Esophagus muscularis mucosa (tissue), 3 donors: ENCODE measurements around the gene KCNH4.

Experiments
- CTCF ChIP-seq, 3 experiments: fragments of 200-600 bp in 2 of 3; fragments of 450-650 bp in 1 of 3; sonication (generic) in 2 of 3; IDR thresholded peaks; one replicate each; pipeline ENCODE4 v1.5.1; 2017 to 2019; ENCODE audit warnings: antibody characterized with exemption in 3 of 3, mild to moderate bottlenecking in 2 of 3, moderate library complexity in 1 of 3
- POLR2A ChIP-seq: fragments of 450-650 bp; IDR thresholded peaks from one replicate; pipeline ENCODE4 v1.6.1; 2017; ENCODE audit warnings: antibody characterized with exemption, moderate library complexity, mild to moderate bottlenecking, low read depth
- POLR2AphosphoS5 ChIP-seq, 2 donors: sonication (generic); formaldehyde crosslinking; IDR thresholded peaks; one replicate each; pipeline ENCODE4 v1.6.1; 2017; ENCODE audit warnings: antibody characterized with exemption in 2 of 2

- TF ChIP-seq CTCF (IDR thresholded peaks at IDR 0.05) (no peak), POLR2AphosphoS5 (IDR thresholded peaks at IDR 0.05) (no peak), POLR2A (no peak)
These were observed 11.6 kb downstream of the KCNH4 start for GRCh38 chr17:42169351-42169750.
